MM.1S (cell line): ENCODE results near the gene ELF4.

Source experiments
- DNase-seq: peaks from one replicate; pipeline ENCODE4 v3.0.0-alpha.2; 2015
- H2AFZ ChIP-seq: fragments of 300-600 bp; sonication (generic); 2 replicates; pipeline ENCODE4 v1.6.0; 2016; ENCODE audit warnings: antibody characterized with exemption, low read length
- H3F3A ChIP-seq: fragments of 300-600 bp; sonication (generic); 2 replicates; pipeline ENCODE4 v1.6.1; 2016; ENCODE audit warnings: mild to moderate bottlenecking, antibody characterized with exemption, low read length, moderate library complexity, mixed read lengths; ENCODE audit not compliant: insufficient read depth
- H3K27ac ChIP-seq: fragments of 300-600 bp; sonication (generic); 2 replicates; pipeline ENCODE4 v1.5.1; 2016; ENCODE audit warnings: mild to moderate bottlenecking, low read length
- H3K27me3 ChIP-seq: fragments of 300-600 bp; sonication (generic); replicated peaks from 2 replicates; pipeline ENCODE4 v1.6.0; 2016; ENCODE audit warnings: low read length; ENCODE audit not compliant: insufficient read depth
- H3K36me3 ChIP-seq: fragments of 300-600 bp; sonication (generic); replicated peaks from 2 replicates; pipeline ENCODE4 v1.6.1; 2016; ENCODE audit warnings: mild to moderate bottlenecking, low read length, mixed read lengths; ENCODE audit not compliant: insufficient read depth
- H3K4me1 ChIP-seq: fragments of 300-600 bp; sonication (generic); 2 replicates; pipeline ENCODE4 v1.6.1; 2016; ENCODE audit warnings: low read length, mixed read lengths
- H3K4me2 ChIP-seq: fragments of 300-600 bp; sonication (generic); 2 replicates; pipeline ENCODE4 v1.6.0; 2016; ENCODE audit warnings: low read depth, low read length
- H3K4me3 ChIP-seq: fragments of 300-600 bp; sonication (generic); 2 replicates; pipeline ENCODE4 v1.5.1; 2016; ENCODE audit warnings: low read length, mixed read lengths
- H3K79me2 ChIP-seq: fragments of 300-600 bp; sonication (generic); 2 replicates; pipeline ENCODE4 v1.6.1; 2016; ENCODE audit warnings: mixed run types, low read length, mixed read lengths
- H3K9ac ChIP-seq: fragments of 300-600 bp; sonication (generic); 2 replicates; pipeline ENCODE4 v1.6.1; 2016; ENCODE audit warnings: low read length, mixed read lengths
- H3K9me2 ChIP-seq: fragments of 300-600 bp; sonication (generic); replicated peaks from 2 replicates; pipeline ENCODE4 v1.6.1; 2016; ENCODE audit warnings: mild to moderate bottlenecking, low read length, mixed read lengths; ENCODE audit not compliant: insufficient read depth
- H3K9me3 ChIP-seq: fragments of 300-600 bp; sonication (generic); replicated peaks from 2 replicates; pipeline ENCODE4 v1.6.1; 2016; ENCODE audit warnings: mild to moderate bottlenecking, low read length, mixed read lengths; ENCODE audit not compliant: insufficient read depth
- H4K20me1 ChIP-seq: fragments of 300-600 bp; sonication (generic); 2 replicates; pipeline ENCODE4 v1.6.1; 2016; ENCODE audit warnings: mild to moderate bottlenecking, low read length, moderate library complexity, mixed read lengths; ENCODE audit not compliant: insufficient read depth
- EZH2 ChIP-seq: fragments of 300-600 bp; sonication (generic); optimal IDR thresholded peaks from 2 replicates; pipeline ENCODE3; 2017; ENCODE audit warnings: low read depth, mild to moderate bottlenecking, antibody characterized with exemption, low read length, mixed read lengths
- EZH2phosphoT487 ChIP-seq: fragments of 300-600 bp; sonication (generic); IDR thresholded peaks from 2 replicates; pipeline ENCODE4 v1.6.1; 2018; ENCODE audit warnings: antibody characterized with exemption, low read length
- TF ChIP-seq, protein P1 (sequence below): fragments of 300-600 bp; sonication (generic); IDR thresholded peaks from 2 replicates; pipeline ENCODE4 v1.5.1; 2016; ENCODE audit warnings: antibody characterized with exemption, low read length, mixed read lengths

ELF4 gene

DNA sequence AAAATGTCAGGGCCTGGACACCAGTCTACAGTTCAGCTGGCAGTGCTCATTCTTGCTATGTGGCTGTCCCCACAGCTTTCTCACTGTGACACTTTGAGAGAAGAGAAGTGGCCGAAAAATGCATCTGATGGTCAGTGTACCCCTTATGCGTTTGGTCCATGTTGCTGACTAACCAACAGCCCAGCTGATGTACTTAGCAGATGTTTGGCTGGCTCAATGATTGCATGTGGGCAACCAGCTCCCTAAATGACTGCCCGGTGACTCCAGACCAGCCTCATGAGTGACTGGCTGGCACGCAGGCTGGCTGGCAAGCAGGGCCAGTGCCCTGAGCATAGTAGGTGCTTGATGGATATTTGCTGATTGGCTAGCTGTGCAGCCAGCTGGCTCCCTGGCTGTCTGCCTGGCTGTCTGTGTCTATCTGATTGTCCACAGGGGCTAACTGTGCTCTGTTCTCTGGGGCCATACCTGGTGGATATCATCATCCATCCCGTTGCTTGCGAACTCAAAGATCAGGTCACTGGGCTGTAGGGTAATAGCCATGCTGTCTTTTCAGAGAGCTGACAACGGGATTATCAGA is 29.4 kb downstream of the ELF4 start:
- peaks cover 4% of the 10 kb centered on the region; the same call in 1 of the 2 replicates for H3K79me2 ChIP-seq
- H3K9ac ChIP-seq, result no peak overlapping the region
- H3K4me2 ChIP-seq, result no peak overlapping the region

DNA sequence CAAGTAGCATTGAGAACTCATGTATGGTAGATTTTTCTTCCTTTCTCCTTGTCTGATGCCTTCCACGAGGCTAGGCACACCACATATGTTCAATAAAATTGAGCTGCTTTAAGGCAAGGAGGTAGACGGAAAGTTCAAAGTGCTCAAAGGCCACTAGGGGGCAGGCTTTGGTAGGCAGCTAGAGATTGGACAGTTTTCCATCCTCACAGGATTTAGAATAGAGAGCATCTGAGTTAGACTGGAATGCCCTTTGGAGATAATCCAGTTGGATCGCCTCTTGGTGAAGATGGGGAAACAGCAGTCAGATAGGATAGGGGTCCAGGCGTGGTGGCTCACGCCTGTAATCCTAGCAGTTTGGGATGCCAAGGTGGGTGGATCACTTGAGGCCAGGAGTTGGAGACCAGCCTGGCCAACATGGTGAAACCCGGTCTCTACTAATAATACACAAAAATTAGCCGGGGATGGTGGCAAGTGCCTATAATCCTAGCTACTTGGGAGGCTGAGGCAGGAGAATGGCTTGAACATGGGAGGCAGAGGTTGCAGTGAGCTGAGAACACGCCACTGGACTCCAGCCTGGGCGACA is 30.4 kb downstream of the ELF4 start:
- no peaks in the 10 kb centered on the region for H3K9me3 ChIP-seq
- no peaks in the 10 kb centered on the region for H3F3A ChIP-seq
- no peak overlapping the region for H3K27ac ChIP-seq
- TF ChIP-seq, protein P1, sequence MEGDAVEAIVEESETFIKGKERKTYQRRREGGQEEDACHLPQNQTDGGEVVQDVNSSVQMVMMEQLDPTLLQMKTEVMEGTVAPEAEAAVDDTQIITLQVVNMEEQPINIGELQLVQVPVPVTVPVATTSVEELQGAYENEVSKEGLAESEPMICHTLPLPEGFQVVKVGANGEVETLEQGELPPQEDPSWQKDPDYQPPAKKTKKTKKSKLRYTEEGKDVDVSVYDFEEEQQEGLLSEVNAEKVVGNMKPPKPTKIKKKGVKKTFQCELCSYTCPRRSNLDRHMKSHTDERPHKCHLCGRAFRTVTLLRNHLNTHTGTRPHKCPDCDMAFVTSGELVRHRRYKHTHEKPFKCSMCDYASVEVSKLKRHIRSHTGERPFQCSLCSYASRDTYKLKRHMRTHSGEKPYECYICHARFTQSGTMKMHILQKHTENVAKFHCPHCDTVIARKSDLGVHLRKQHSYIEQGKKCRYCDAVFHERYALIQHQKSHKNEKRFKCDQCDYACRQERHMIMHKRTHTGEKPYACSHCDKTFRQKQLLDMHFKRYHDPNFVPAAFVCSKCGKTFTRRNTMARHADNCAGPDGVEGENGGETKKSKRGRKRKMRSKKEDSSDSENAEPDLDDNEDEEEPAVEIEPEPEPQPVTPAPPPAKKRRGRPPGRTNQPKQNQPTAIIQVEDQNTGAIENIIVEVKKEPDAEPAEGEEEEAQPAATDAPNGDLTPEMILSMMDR, result peak; percentile 83
- TF ChIP-seq EZH2, result no peak
- H3K4me1 ChIP-seq, result peaks cover 24% of the 10 kb centered on the region
- H3K4me2 ChIP-seq, result no peak overlapping the region
- H3K36me3 ChIP-seq, result no peaks in the 10 kb centered on the region
- H3K79me2 ChIP-seq, result peaks cover 4% of the 10 kb centered on the region; the same call in 1 of the 2 replicates
- H4K20me1 ChIP-seq, result no peaks in the 10 kb centered on the region
- H3K9me2 ChIP-seq, result no peaks in the 10 kb centered on the region
- H3K9ac ChIP-seq, result no peak overlapping the region
- no peak overlapping the region for H2AFZ ChIP-seq
- no peak overlapping the region for H3K4me3 ChIP-seq
- peak; percentile 58 for DNase-seq
- H3K27me3 ChIP-seq, result no peaks in the 10 kb centered on the region

More for the DNA sequence above, 29.4 kb downstream of the ELF4 start:
- no peak overlapping the region for H3K4me3 ChIP-seq
- H3K9me3 ChIP-seq, result no peaks in the 10 kb centered on the region
- no peak for TF ChIP-seq EZH2
- H3F3A ChIP-seq, result no peaks in the 10 kb centered on the region
- no peaks in the 10 kb centered on the region for H4K20me1 ChIP-seq
- H2AFZ ChIP-seq, result no peak overlapping the region
- H3K27ac ChIP-seq, result no peak overlapping the region
- no peak for DNase-seq
- no peaks in the 10 kb centered on the region for H3K27me3 ChIP-seq
- peaks cover 34% of the 10 kb centered on the region for H3K4me1 ChIP-seq
- H3K36me3 ChIP-seq, result no peaks in the 10 kb centered on the region
- no peaks in the 10 kb centered on the region for H3K9me2 ChIP-seq

DNA sequence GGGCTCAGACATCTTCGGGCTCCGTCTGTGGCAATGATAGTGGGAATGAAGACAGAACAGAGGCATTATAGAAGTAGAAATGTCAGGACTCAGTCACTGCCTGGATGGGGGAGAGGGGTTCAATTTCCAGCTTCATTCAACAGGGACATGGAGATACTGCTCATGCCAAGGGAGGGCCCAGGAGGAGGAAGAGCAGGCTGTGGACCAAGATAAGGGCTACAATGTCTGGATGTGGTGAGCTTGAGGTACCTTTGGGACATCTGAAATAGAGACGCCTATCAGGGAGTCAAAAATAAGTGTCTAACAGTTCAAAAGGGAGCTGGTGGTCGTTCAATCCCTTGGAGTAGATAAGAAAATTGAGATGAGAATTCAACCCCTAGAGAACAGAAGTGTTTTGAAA is 34.5 kb downstream of the ELF4 start:
- Histone ChIP-seq H3K27ac (no peak overlapping the region), H3K4me2 (no peak overlapping the region), H3K36me3 (no peaks in the 10 kb centered on the region), H3K27me3 (no peaks in the 10 kb centered on the region), H3K9ac (no peak overlapping the region), H3F3A (no peaks in the 10 kb centered on the region), H3K9me3 (no peaks in the 10 kb centered on the region), H4K20me1 (no peaks in the 10 kb centered on the region), H2AFZ (no peak overlapping the region), H3K4me1 (no peaks in the 10 kb centered on the region), H3K4me3 (no peak overlapping the region), H3K79me2 (no peaks in the 10 kb centered on the region), H3K9me2 (no peaks in the 10 kb centered on the region)
- no peak for DNase-seq
- no peak for TF ChIP-seq EZH2phosphoT487
- TF ChIP-seq, protein P1, result no peak
- TF ChIP-seq EZH2, result no peak

DNA sequence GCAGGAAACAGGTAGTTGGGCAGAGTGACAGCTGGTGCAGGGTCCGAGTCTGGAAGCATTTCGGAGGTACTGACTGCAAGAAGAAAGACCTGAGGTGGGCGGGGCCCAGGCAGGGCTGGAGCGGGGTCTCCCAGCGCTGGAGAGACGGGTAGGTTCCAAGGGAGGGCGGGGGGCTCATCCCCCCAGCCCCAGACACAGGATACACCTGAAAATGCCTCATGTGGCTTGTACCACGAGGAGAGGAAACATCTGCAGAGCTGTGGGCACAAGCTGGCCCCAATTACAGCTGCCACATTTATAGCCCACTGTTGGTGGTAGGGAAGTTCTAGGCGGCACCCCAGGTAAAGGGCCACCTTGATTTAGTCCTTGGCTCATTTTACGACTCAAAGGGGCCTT is 38.0 kb downstream of the ELF4 start:
- Histone ChIP-seq H3K36me3 (no peaks in the 10 kb centered on the region), H3K9me2 (no peaks in the 10 kb centered on the region), H3K4me3 (no peak overlapping the region), H2AFZ (no peak overlapping the region), H3F3A (no peaks in the 10 kb centered on the region), H3K4me1 (no peaks in the 10 kb centered on the region), H3K79me2 (no peaks in the 10 kb centered on the region), H3K4me2 (no peak overlapping the region), H4K20me1 (no peaks in the 10 kb centered on the region), H3K27me3 (no peaks in the 10 kb centered on the region), H3K9me3 (no peaks in the 10 kb centered on the region), H3K9ac (no peak overlapping the region), H3K27ac (no peak overlapping the region)
- TF ChIP-seq, protein P1, result no peak
- TF ChIP-seq EZH2, result no peak
- no peak for TF ChIP-seq EZH2phosphoT487
- DNase-seq, result no peak
